Uterus (tissue), 2 donors: Measurements from ENCODE around the gene ATP10D.

Source experiments
- POLR2A ChIP-seq, 2 donors: fragments of 450-650 bp; IDR thresholded peaks; one replicate each; pipeline ENCODE4 v1.6.1; 2016; ENCODE audit warnings: antibody characterized with exemption in 2 of 2, mild to moderate bottlenecking in 1 of 2, moderate library complexity in 1 of 2
- TF ChIP-seq, protein P1 (sequence below), 4 experiments: fragments of 200-600 bp in 2 of 4; fragments of 450-650 bp in 2 of 4; sonication (generic) in 2 of 4; IDR thresholded peaks; one replicate each; pipeline ENCODE4 v1.5.1; 2016 to 2019; ENCODE audit warnings: antibody characterized with exemption in 4 of 4, mild to moderate bottlenecking in 2 of 4, moderate library complexity in 1 of 4

DNA sequence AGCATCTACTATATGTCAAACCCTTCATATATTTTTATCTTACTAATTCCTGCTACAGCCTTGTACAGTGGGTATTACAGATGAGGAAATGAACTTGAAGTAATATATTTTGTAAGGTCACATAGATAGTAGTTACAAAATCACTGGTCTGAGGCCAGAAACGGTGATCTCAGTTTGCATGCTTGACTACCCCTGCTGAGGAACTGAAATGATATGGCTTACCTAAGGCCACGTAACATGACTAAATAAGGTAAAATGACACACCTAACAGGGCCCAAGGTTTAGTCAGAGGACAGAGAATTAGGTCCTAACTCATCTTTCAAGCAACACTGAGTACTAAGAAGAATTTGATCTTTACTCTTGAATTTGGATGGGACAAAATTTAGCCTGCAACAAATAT lies 20.1 kb upstream of the ATP10D start:
- TF ChIP-seq, protein P1, sequence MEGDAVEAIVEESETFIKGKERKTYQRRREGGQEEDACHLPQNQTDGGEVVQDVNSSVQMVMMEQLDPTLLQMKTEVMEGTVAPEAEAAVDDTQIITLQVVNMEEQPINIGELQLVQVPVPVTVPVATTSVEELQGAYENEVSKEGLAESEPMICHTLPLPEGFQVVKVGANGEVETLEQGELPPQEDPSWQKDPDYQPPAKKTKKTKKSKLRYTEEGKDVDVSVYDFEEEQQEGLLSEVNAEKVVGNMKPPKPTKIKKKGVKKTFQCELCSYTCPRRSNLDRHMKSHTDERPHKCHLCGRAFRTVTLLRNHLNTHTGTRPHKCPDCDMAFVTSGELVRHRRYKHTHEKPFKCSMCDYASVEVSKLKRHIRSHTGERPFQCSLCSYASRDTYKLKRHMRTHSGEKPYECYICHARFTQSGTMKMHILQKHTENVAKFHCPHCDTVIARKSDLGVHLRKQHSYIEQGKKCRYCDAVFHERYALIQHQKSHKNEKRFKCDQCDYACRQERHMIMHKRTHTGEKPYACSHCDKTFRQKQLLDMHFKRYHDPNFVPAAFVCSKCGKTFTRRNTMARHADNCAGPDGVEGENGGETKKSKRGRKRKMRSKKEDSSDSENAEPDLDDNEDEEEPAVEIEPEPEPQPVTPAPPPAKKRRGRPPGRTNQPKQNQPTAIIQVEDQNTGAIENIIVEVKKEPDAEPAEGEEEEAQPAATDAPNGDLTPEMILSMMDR (IDR thresholded peaks at IDR 0.05): no peak
- no peak for TF ChIP-seq POLR2A (IDR thresholded peaks at IDR 0.05)
